Measurements from ENCODE around the gene CDH23. TPM values are rescaled to one million over a fixed set of nuclear protein-coding genes. Genes with fewer than 3 reads are reported as not detected.
A peak's percentile ranks its signal among the peaks of the same experiment; 100 is the strongest.

CDH23 gene
- total and polyA plus RNA-seq, 7 donors, result 1.00 to 3.8 (median 1.9) TPM

DNA sequence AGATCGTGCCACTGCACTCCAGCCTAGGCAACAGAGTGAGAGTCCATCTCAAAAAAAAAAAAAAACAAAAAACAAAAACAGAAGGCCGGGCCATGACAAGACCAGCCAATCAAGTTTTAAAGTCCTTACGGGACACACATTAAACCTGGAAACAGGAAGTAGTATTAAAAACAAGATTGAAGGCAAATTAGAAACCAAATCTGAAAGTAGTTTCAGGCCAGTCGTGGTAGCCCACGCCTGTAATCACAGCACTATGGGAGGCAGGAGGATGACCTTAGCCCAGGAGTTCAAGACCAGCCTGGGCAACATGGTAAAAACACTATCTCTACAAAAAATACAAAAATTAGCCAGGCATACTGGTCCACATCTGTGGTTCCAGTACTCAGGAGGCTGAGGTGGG lies 436.2 kb downstream of the CDH23 start:
- Histone ChIP-seq H3K36me3 (ENCODE audit: insufficient read depth in 1 of 2, low read depth in 1 of 2) (peaks cover 13 to 68% of the 10 kb centered on the region in 2 donors), H3K9me3 (no peaks in the 10 kb centered on the region), H3K4me1 (peaks cover 50% of the 10 kb centered on the region), H3K27ac (peak overlapping the region; percentile 16), H3K4me3 (no peak overlapping the region), H3K27me3 (ENCODE audit: insufficient read depth in 3 of 3, low read length in 2 of 3) (no peaks in the 10 kb centered on the region)
- DNase-seq (no peak), ATAC-seq (no peak)
- intact Hi-C loops (cut with DNase I), result loop anchor here in 1 of 2 donors (1.0 kb wide), 1 partner anchor 11 kb away; no protein-coding TSS in a partner anchor
- no peak for TF ChIP-seq CTCF (IDR thresholded peaks at IDR 0.05)
- WGBS, 3 donors, result 80 to 86% (median 82%) methylated on average over 5 of the region's 5 CpGs

GRCh38 chr10:71833451-71834342 lies 437.0 kb downstream of the CDH23 start:
- Histone ChIP-seq H3K4me3 (no peak overlapping the region), H3K36me3 (ENCODE audit: insufficient read depth in 1 of 2, low read depth in 1 of 2) (peaks cover 13 to 61% of the 10 kb centered on the region in 2 donors), H3K27ac (peak overlapping the region; percentile 53), H3K4me1 (peaks cover 57% of the 10 kb centered on the region), H3K9me3 (no peaks in the 10 kb centered on the region), H3K27me3 (ENCODE audit: insufficient read depth in 3 of 3, low read length in 2 of 3) (no peaks in the 10 kb centered on the region)
- 88 to 92% (median 90%) methylated on average over 8 of the region's 8 CpGs for WGBS, 3 donors
- no peak for DNase-seq
- intact Hi-C loops (cut with DNase I), result loop anchor here in 1 of 2 donors (1.0 kb wide), 1 partner anchor 11 kb away; no protein-coding TSS in a partner anchor
- no peak for TF ChIP-seq CTCF (IDR thresholded peaks at IDR 0.05)
- ATAC-seq, result no peak

- Histone ChIP-seq H3K27me3 (ENCODE audit: insufficient read depth in 3 of 3, low read length in 2 of 3) (no peaks in the 10 kb centered on the region), H3K9me3 (no peaks in the 10 kb centered on the region), H3K36me3 (ENCODE audit: insufficient read depth in 1 of 2, low read depth in 1 of 2) (peaks cover 11 to 54% of the 10 kb centered on the region in 2 donors), H3K4me1 (peaks cover 63% of the 10 kb centered on the region), H3K4me3 (no peak overlapping the region), H3K27ac (peak overlapping the region; percentile 53)
- ATAC-seq (no peak), DNase-seq (no peak)
- intact Hi-C loops (cut with DNase I), result no loop called here
- no peak for TF ChIP-seq CTCF (IDR thresholded peaks at IDR 0.05)
- WGBS, 3 donors, result 75 to 83% (median 75%) methylated on average over 13 to 14 of the region's 14 CpGs
Observed at GRCh38 chr10:71834343-71834674, 437.6 kb downstream of the CDH23 start.

DNA sequence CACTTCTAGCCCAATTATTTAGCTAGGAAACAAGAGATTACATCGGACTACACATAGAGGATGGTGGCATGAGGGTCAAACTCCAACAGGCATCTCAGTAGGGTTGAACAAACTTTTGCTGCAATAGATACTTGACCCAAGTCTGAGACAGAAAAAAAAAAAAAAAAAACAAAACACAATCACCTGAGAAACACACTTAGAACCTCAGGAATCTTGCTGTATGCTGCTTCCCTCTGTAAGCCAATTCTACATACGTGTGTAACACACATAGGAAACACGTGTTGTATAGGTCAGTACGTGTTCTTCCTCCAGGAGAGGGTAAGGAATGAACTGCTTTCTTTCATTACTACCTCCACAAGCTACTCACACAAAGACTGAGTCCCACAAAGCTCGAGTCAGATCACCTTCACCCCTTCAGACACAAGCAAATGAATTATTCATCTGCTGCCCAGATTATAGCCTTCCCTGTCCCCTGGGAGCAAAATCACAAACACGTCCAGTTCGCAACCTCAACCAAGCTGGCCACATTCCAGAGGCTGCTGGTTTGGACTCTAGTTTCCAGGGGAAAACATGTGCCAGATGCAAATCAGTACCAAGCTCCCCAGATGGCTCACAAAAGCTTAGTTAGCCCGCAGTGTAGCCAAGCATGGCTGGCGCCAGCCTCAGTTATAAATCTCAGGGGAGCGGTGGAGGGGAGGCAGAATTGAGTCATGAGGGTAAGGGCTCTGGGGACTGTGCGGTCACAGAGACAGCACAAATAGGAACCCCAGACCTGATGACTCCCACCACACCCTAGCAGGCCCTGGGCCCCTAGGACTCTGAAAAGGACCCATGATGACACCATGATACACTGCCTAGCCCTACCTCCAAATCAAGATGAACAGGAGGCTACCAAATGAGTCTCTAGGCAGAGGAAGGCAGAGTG lies 439.2 kb downstream of the CDH23 start:
- WGBS, 3 donors, result 12 to 23% (median 15%) methylated on average over 11 of the region's 11 CpGs
- Histone ChIP-seq H3K36me3 (ENCODE audit: insufficient read depth in 1 of 2, low read depth in 1 of 2) (peaks cover 4 to 38% of the 10 kb centered on the region in 2 donors), H3K27ac (peak overlapping the region; percentile 97), H3K4me1 (peaks cover 80% of the 10 kb centered on the region), H3K27me3 (ENCODE audit: insufficient read depth in 3 of 3, low read length in 2 of 3) (no peaks in the 10 kb centered on the region), H3K4me3 (peak overlapping the region; percentile 47), H3K9me3 (no peaks in the 10 kb centered on the region)
- no peak for TF ChIP-seq CTCF (IDR thresholded peaks at IDR 0.05)
- peak; percentile 51 to 67 (median 56) for ATAC-seq
- intact Hi-C loops (cut with DNase I), result loop anchor here (5.0 kb wide), 2 partner anchors 56 to 61 kb away; no protein-coding TSS in a partner anchor
- peak; percentile 72 to 89 for DNase-seq

Data from psoas muscle (tissue), 8 donors.